Measurements from ENCODE around the gene MS4A1. TPM values are rescaled to one million over a fixed set of nuclear protein-coding genes. Genes with fewer than 3 reads are reported as not detected.

The MS4A1 gene
- total RNA-seq (2021) = not detected in 2 replicates
- long read RNA-seq = 0 reads

GRCh38 chr11:60455531-60456042, at the start of gene MS4A1:
Gene MS4A1 (plus strand): TSS chr11:60455847. CDS start chr11:60462375, 6,528 bp downstream.
- Histone ChIP-seq H3K27ac (ENCODE audit: insufficient read length, low read depth, low read length) (no peak within 1 kb of the TSS), H3T11ph (ENCODE audit: low read length) (no peak within 1 kb of the TSS), H4K20me1 (ENCODE audit: control insufficient read depth, insufficient read depth, insufficient read length) (no peaks in the 10 kb centered on the region), H3K4me2 (ENCODE audit: insufficient read depth, insufficient read length, low read length) (no peak within 1 kb of the TSS), H3K79me2 (ENCODE audit: insufficient read depth, low read length) (no peaks in the 10 kb centered on the region), H2BK5ac (ENCODE audit: insufficient read length, low read length) (no peak within 1 kb of the TSS), H4K8ac (replicated peaks; ENCODE audit: insufficient read length, low read depth, low read length) (no peak within 1 kb of the TSS), H2BK12ac (ENCODE audit: insufficient read length, low read depth, low read length) (no peak within 1 kb of the TSS), H3K4ac (ENCODE audit: low read depth, low read length) (no peak within 1 kb of the TSS), H3K23me2 (ENCODE audit: insufficient read length, low read depth, low read length, poor library complexity, severe bottlenecking) (no peaks in the 10 kb centered on the region), H3K9me3 (ENCODE audit: control insufficient read depth, low read depth, low read length) (no peaks in the 10 kb centered on the region), H2AFZ (ENCODE audit: low read length) (no peak within 1 kb of the TSS), H3K79me1 (ENCODE audit: insufficient read depth, low read depth, low read length, poor library complexity, severe bottlenecking) (no peaks in the 10 kb centered on the region), H4K91ac (ENCODE audit: insufficient read length, low read depth, low read length) (no peak within 1 kb of the TSS), H3K27me3 (ENCODE audit: insufficient read depth, low read length) (no peaks in the 10 kb centered on the region), H3K56ac (ENCODE audit: insufficient read length, low read depth, low read length) (no peak within 1 kb of the TSS), H2AK5ac (ENCODE audit: insufficient read length, low read length) (no peak within 1 kb of the TSS), H3K9ac (ENCODE audit: extremely low read depth, insufficient read length, low read length) (no peak within 1 kb of the TSS), H4K5ac (ENCODE audit: insufficient read length, low read depth, low read length) (no peak within 1 kb of the TSS), H3K14ac (ENCODE audit: insufficient read depth, low read length) (no peak within 1 kb of the TSS), H2BK20ac (ENCODE audit: low read depth, low read length, poor library complexity, severe bottlenecking) (no peak within 1 kb of the TSS), H2BK120ac (ENCODE audit: low read depth, low read length, poor library complexity, severe bottlenecking) (no peak within 1 kb of the TSS), H3K23ac (ENCODE audit: insufficient read length, low read depth, low read length) (no peak within 1 kb of the TSS), H2BK15ac (ENCODE audit: low read depth, low read length) (no peak within 1 kb of the TSS), H3K18ac (ENCODE audit: insufficient read length, low read depth, low read length) (no peak within 1 kb of the TSS), H3K4me1 (ENCODE audit: insufficient read depth, low read length) (no peaks in the 10 kb centered on the region)
- WGBS (ENCODE audit: extremely low coverage, insufficient read length, low lambda C conversion rate) = no CpG with 5 or more reads among the region's 4 CpGs
- no peak within 1 kb of the TSS for H3K4me3 Mint-ChIP-seq
- H3K9me3 Mint-ChIP-seq = peaks cover 6 to 8% of the 10 kb centered on the region in 2 experiments
- no peak within 1 kb of the TSS for H3K27ac Mint-ChIP-seq
- 0 out of 4 replicates have a peak, but pooled peaks cover 0 to 2% of the 10 kb centered on the region in 2 experiments for H3K4me1 Mint-ChIP-seq
- TF ChIP-seq, protein P1, sequence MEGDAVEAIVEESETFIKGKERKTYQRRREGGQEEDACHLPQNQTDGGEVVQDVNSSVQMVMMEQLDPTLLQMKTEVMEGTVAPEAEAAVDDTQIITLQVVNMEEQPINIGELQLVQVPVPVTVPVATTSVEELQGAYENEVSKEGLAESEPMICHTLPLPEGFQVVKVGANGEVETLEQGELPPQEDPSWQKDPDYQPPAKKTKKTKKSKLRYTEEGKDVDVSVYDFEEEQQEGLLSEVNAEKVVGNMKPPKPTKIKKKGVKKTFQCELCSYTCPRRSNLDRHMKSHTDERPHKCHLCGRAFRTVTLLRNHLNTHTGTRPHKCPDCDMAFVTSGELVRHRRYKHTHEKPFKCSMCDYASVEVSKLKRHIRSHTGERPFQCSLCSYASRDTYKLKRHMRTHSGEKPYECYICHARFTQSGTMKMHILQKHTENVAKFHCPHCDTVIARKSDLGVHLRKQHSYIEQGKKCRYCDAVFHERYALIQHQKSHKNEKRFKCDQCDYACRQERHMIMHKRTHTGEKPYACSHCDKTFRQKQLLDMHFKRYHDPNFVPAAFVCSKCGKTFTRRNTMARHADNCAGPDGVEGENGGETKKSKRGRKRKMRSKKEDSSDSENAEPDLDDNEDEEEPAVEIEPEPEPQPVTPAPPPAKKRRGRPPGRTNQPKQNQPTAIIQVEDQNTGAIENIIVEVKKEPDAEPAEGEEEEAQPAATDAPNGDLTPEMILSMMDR (conservative IDR thresholded peaks at IDR 0.05) = no peak
- no peak for DNase-seq
- H3K36me3 Mint-ChIP-seq (ENCODE audit: insufficient read depth in 1 of 3, low read depth in 3 of 3) = peaks cover under 1 to 2% (median 1%) of the 10 kb centered on the region in 3 experiments; a peak in 4 of 7 replicates
- H3K27me3 Mint-ChIP-seq (ENCODE audit: low read depth) = peaks cover under 1% of the 10 kb centered on the region

All from H9 (cell line).